Pancreas (tissue), 10 donors: ENCODE results near the gene MYPOP. TPM values are rescaled to one million over a fixed set of nuclear protein-coding genes. Genes with fewer than 3 reads are reported as not detected.

Experiments
- ATAC-seq, 4 donors: fragments of 200-7000 bp; cut with Tn5 transposase; one replicate each; pipeline versions ENCODE4 v1.8.0 to v1.9.1; 2020; ENCODE audit warnings: mild to moderate bottlenecking in 4 of 4, moderate library complexity in 4 of 4
- DNase-seq, 6 donors: peaks; one replicate each; pipeline ENCODE4 v3.0.0-alpha.2; 2020
- FAIRE-seq: peaks from 2 replicates; lab custom pipeline; 2012; peaks lifted over from hg19 to GRCh38; lab: Jason Lieb, UNC
- H3K27ac ChIP-seq, 4 donors: fragments of 200-600 bp; sonication (generic); 1 replicate in 3 of 4; 2 replicates in 1 of 4; pipeline versions ENCODE4 v1.5.0 to v1.8.0; 2020
- H3K27me3 ChIP-seq, 4 donors: fragments of 200-600 bp; one replicate each; pipeline ENCODE4 v1.8.0; 2021
- H3K36me3 ChIP-seq, 3 donors: fragments of 200-600 bp; sonication (generic) in 1 of 3; one replicate each; pipeline versions ENCODE4 v1.5.0 to v1.8.0; 2020 to 2021
- H3K4me1 ChIP-seq, 3 donors: fragments of 200-600 bp; one replicate each; pipeline ENCODE4 v1.8.0; 2021
- H3K4me3 ChIP-seq, 4 donors: fragments of 200-600 bp; sonication (generic) in 2 of 4; one replicate each; pipeline versions ENCODE4 v1.5.0 to v1.8.0; 2020 to 2021
- H3K9me3 ChIP-seq, 4 donors: fragments of 200-600 bp; one replicate each; pipeline ENCODE4 v1.8.0; 2021
- WGBS, 2 donors: extraction: QIAGEN DNeasy Blood & Tissue Kit; methylation state at CpG; one replicate each; pipeline ENCODE4 v1.1.7; 2013; 5-methylcytosine and 5-hydroxymethylcytosine counted together
- intact Hi-C, 3 donors: fragments of 100-400 bp; cut with DNase I; formaldehyde crosslinking; loops; one replicate each; pipeline versions ENCODE4 v1.11.1 to v1.14.2; 2022
- polyA plus RNA-seq, 2 donors: library from polyadenylated mRNA; stranded (reverse); fragments of 200-250 nt; gene quantifications; one replicate each; pipeline ENCODE4 v1.2.3, GENCODE V29; 2013
- total RNA-seq, 6 donors: library from RNA; stranded (reverse); fragmentation: NEBNext Ultra II Directional in 4 of 6; extraction: Animal tissue kit (Norgen Biotek cat#: 25700) in 4 of 6; gene quantifications; one replicate each; pipeline versions ENCODE4 v1.2.1 to v1.2.4, GENCODE V29; 2021 to 2023
- TF ChIP-seq, protein P1 (sequence below), 4 donors: fragments of 200-600 bp; sonication (generic) in 3 of 4; IDR thresholded peaks; one replicate each; pipeline versions ENCODE4 v1.5.0 to v1.8.0; 2021; ENCODE audit warnings: antibody characterized with exemption in 4 of 4
- donor health status: healthy with polysubstance abuse.
- donor health status: DM: no; HTN: no; CAD: no; lungs with moderate emphysema.
- donor health status: DM: no; HTN: no; CAD: no.
- donor health status: control.
- donor health status: control.
- donor health status: Bipolar disorder and iron deficiency.
- donor health status: DM: yes; HTN: yes; CAD: no.
- donor health status: DM: no; HTN: no; CAD: no.
- donor health status: DM: no; HTN: no; CAD: no.
- donor health status: DM: yes; HTN: yes; CAD: no.

MYPOP gene
- total and polyA plus RNA-seq, 8 donors, result 3.6 to 6.9 (median 4.7) TPM

DNA sequence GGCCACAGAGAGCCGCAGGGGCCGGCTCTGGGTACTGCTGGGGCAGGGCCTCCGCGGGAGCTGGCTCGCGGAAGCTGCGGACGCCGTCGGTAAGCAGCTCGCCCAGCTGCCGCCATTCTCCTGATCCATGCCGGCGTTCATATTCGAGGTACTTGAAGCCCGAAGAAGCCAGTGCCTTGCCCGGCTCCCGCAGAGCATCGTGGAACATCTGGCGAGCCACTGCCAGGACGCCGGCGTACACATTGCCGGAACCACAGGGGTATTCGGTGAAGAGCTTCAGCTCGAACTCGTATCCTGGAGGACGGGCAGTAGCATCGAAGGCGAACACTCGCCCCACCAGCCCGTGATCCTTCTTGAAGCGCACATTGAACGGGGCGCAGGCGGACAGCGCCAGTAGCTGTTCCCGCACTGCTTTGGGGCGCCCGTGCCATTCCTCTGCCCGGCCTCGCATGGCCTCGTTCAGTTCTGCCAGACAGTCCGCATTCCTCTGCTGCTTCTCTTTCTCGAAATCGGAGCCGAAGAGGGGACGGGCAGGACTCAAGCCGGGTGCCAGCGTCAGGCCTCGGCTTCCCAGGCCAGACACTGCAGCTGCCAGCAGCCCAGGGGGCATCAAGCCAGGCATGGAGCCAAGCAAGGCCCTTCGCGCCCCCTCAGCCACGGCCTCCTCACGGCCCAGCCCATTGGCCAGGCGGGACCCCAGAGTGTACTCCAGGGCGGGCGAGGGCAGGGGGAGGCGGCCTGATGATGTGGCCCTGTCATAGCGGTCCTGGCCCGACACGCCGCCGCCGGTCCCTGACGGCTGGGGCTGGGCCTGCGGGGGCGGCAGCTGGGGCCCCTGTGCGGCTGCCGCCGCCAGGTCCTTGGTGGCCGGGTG lies 17.5 kb downstream of the MYPOP start:
- Histone ChIP-seq H3K27me3 (no peaks in the 10 kb centered on the region), H3K4me3 (peak overlapping the region; percentile 72 to 83 (median 80)), H3K27ac (peak overlapping the region; percentile 73 to 92 (median 86)), H3K4me1 (peaks cover 18 to 37% (median 33%) of the 10 kb centered on the region in 3 donors), H3K36me3 (no peaks in the 10 kb centered on the region), H3K9me3 (no peaks in the 10 kb centered on the region)
- 19 to 23% methylated on average over 66 to 72 of the region's 72 CpGs for WGBS, 2 donors
- intact Hi-C loops, result no loop called here
- TF ChIP-seq, protein P1, sequence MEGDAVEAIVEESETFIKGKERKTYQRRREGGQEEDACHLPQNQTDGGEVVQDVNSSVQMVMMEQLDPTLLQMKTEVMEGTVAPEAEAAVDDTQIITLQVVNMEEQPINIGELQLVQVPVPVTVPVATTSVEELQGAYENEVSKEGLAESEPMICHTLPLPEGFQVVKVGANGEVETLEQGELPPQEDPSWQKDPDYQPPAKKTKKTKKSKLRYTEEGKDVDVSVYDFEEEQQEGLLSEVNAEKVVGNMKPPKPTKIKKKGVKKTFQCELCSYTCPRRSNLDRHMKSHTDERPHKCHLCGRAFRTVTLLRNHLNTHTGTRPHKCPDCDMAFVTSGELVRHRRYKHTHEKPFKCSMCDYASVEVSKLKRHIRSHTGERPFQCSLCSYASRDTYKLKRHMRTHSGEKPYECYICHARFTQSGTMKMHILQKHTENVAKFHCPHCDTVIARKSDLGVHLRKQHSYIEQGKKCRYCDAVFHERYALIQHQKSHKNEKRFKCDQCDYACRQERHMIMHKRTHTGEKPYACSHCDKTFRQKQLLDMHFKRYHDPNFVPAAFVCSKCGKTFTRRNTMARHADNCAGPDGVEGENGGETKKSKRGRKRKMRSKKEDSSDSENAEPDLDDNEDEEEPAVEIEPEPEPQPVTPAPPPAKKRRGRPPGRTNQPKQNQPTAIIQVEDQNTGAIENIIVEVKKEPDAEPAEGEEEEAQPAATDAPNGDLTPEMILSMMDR (IDR thresholded peaks at IDR 0.05), result no peak
- ATAC-seq (no peak), FAIRE-seq (no peak), DNase-seq (peak in 5 of 6 donors; percentile 54 to 89 (median 70))

DNA sequence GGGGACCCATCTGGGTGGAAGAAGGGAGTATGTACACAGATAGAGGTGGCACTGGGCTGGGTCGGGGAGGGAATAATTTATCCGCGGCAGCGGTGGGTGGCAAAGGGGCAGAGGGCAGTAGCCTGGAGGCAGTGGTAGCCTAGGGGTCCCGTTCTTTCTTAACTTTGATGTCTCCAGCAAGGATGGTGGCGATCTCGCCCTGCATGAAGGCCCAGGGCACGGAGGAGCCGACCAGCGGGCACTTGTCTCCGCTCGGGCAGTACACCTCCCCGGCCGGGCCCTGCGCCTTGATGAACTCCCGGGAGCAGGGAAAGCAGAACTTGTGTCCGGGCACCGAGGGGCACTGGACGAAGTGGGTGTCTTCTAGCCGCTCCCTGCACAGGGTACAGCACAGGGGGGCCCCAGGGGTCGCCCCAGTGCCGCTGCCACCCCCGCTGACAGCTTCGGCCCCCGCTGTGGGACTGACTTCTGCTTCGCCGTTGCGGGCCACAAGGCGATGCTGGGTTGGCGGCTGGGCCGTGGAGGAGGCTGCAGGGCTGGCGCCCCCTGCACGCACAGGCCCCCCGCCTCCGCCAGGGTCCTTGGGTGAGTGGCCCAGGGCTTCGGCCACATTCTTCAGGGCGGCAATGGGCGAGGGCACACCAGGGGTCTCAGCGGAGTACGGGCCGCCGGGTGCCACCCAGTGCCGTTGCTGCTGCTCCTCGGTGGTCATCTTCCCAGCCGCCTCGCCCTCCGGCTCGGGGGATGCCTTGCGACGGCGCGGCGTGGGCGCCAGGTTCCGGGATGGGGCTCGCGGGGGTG lies 18.3 kb downstream of the MYPOP start:
- peak overlapping the region; percentile 2 to 83 (median 75) for H3K4me3 ChIP-seq
- intact Hi-C loops, result loop anchor here in 1 of 3 donors (2.0 kb wide), 1 partner anchor 19 kb away; the partner anchor contains the start of gene FOXA3
- WGBS, 2 donors, result 33 to 38% methylated on average over 41 to 57 of the region's 57 CpGs
- ATAC-seq, result no peak
- no peak for FAIRE-seq
- H3K9me3 ChIP-seq, result no peaks in the 10 kb centered on the region
- DNase-seq, result peak in 5 of 6 donors; percentile 54 to 91 (median 71)
- TF ChIP-seq, protein P1 (IDR thresholded peaks at IDR 0.05), result no peak
- H3K36me3 ChIP-seq, result no peaks in the 10 kb centered on the region
- no peaks in the 10 kb centered on the region for H3K27me3 ChIP-seq
- peaks cover 26 to 43% (median 41%) of the 10 kb centered on the region in 3 donors for H3K4me1 ChIP-seq
- peak overlapping the region in 3 of 4 donors; percentile 73 to 96 (median 92) for H3K27ac ChIP-seq

DNA sequence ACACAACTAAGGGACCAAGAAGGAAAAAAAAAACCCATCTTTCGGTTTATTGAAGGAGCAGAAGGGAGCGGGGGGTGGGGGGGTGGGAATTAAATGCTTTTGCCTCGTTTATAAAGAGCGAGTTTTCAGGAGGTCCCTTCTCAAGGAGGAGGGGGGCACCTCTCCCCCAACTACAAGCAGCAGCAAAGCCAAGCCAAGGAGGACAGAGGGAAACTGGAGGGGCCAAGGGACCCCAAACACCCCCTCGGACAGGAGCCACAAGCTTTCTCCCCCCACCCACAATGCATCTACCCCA lies 18.9 kb downstream of the MYPOP start:
- TF ChIP-seq, protein P1 (IDR thresholded peaks at IDR 0.05), result no peak
- no peaks in the 10 kb centered on the region for H3K27me3 ChIP-seq
- no peaks in the 10 kb centered on the region for H3K36me3 ChIP-seq
- DNase-seq, result peak in 1 of 6 donors; percentile 56
- WGBS, 2 donors, result 5 to 10% methylated on average over 5 of the region's 5 CpGs
- no peak for FAIRE-seq
- peaks cover 31 to 48% (median 47%) of the 10 kb centered on the region in 3 donors for H3K4me1 ChIP-seq
- intact Hi-C loops, result loop anchor here in 1 of 3 donors (2.0 kb wide), 1 partner anchor 19 kb away; the partner anchor contains the start of gene FOXA3
- H3K4me3 ChIP-seq, result peak overlapping the region; percentile 2 to 83 (median 75)
- peak overlapping the region in 2 of 4 donors; percentile 17 to 96 for H3K27ac ChIP-seq
- H3K9me3 ChIP-seq, result no peaks in the 10 kb centered on the region
- no peak for ATAC-seq

DNA sequence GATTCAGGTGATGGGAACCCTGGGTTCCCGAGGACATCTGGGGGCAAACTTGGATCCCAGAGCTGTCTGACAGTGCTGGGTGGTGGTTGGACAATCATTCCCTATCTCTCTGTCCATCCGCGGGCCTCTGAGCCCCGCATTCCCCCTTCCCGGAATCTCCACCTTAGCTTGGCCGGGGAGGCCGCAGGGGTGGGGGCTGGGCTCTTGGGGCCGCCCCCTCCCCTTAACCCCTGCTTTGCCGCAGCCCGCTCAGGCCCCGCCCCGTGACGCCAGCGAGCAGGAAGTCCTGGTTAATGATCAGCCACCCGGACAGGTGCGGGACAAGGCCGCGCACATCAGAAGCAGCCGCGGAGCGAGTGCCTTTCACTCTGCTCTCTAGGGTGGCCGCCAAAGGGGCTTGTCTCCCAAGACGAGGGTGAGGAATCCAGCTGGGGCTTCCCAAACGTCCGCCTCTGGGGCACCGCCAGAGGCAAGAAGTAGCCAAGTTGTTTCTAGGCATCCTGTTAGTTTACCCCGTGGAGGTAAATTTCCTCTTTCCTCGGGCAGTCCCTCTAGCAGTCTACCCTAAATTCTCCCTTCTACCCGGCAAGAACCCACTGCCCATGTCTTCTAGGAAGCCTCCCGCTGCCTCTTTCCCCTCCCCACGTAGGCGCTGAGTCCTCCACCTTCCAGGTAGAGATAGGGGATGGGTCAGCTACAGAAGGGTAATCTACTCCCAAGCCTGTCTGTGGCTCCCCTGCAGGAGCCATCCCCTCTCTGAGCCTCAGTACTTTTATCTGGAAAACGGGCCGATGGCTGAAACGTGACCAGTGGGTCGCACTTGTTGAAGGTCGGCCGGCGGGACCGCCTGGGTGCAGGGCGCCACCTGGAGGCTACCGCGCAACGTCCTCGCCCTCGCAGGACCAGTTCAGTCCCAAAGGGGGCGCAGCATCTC lies 19.5 kb downstream of the MYPOP start:
- TF ChIP-seq, protein P1 (IDR thresholded peaks at IDR 0.05), result peak; percentile 89 to 94 (median 92)
- Histone ChIP-seq H3K4me1 (peaks cover 38 to 52% (median 49%) of the 10 kb centered on the region in 3 donors), H3K27ac (peak overlapping the region; percentile 61 to 96 (median 84)), H3K27me3 (no peaks in the 10 kb centered on the region), H3K4me3 (peak overlapping the region; percentile 12 to 83 (median 61)), H3K36me3 (no peaks in the 10 kb centered on the region), H3K9me3 (no peaks in the 10 kb centered on the region)
- 3 to 5% methylated on average over 47 of the region's 47 CpGs for WGBS, 2 donors
- ATAC-seq (peak; percentile 59 to 73 (median 62)), FAIRE-seq (no peak), DNase-seq (peak; percentile 96 to 99 (median 98))
- intact Hi-C loops, result loop anchor here in 1 of 3 donors (2.0 kb wide), 1 partner anchor 18 kb away; the partner anchor contains the start of gene FOXA3
